ENCODE data around the gene RAB40C.

- TF ChIP-seq CTCF (IDR thresholded peaks at IDR 0.05) (no peak), POLR2A (IDR thresholded peaks at IDR 0.05) (no peak)
These were observed 27.1 kb downstream of the RAB40C start for GRCh38 chr16:616733-617586.
